Measurements from ENCODE around the gene CLIP2.
"Not testable (repeated sequence)": the region's sequence is repeated elsewhere in the genome, so short reads cannot be mapped to it uniquely, and the experiment has no call there.

Gene CLIP2

DNA sequence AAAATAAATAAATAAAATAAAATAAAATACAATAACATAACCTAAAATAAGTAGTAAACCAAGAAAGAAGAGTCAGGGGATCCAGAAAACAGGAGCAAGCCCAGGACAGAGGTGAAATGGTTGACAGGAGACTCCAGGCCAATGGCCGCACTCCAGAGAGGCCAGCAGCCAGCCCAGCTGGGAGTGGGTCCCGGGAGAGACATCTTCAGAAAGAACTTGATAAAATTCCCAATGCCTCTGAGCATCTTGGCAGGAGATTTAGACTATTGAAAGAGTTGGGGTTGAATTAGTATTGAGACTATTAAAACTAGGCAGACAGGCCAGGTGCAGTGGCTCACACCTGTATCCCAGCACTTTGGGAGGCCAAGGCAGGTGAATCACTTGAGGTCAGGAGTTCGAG lies 62.6 kb downstream of the CLIP2 start:
- Histone ChIP-seq H3K36me3 (replicated peaks; ENCODE audit: insufficient read depth, low read length) (no peaks in the 10 kb centered on the region), H3K9ac (ENCODE audit: low read length) (no peak overlapping the region), H2AFZ (ENCODE audit: low read length) (no peak overlapping the region), H3K4me1 (ENCODE audit: low read length) (no peaks in the 10 kb centered on the region), H3K4me2 (ENCODE audit: low read depth, low read length) (no peak overlapping the region), H3K27me3 (replicated peaks; ENCODE audit: insufficient read depth, low read length) (no peaks in the 10 kb centered on the region), H3F3A (ENCODE audit: insufficient read depth, low read length) (no peaks in the 10 kb centered on the region), H3K4me3 (ENCODE audit: low read length) (no peak overlapping the region), H3K27ac (ENCODE audit: low read length) (no peak overlapping the region), H3K79me2 (ENCODE audit: low read length) (no peaks in the 10 kb centered on the region), H3K9me2 (replicated peaks; ENCODE audit: insufficient read depth, low read length) (no peaks in the 10 kb centered on the region), H3K9me3 (replicated peaks; ENCODE audit: insufficient read depth, low read length) (no peaks in the 10 kb centered on the region), H4K20me1 (ENCODE audit: insufficient read depth, low read length) (no peaks in the 10 kb centered on the region)
- no peak for TF ChIP-seq EZH2 (optimal IDR thresholded peaks at IDR 0.05; ENCODE audit: low read depth, low read length)
- no peak for TF ChIP-seq CTCF (IDR thresholded peaks at IDR 0.05; ENCODE audit: low read length)
- no peak for TF ChIP-seq EZH2phosphoT487 (IDR thresholded peaks at IDR 0.05; ENCODE audit: low read length)
- no peak for DNase-seq

GRCh38 chr7:74352551-74353138 lies 63.4 kb downstream of the CLIP2 start:
- H3K4me1 ChIP-seq (ENCODE audit: low read length); H3K9me3 ChIP-seq (replicated peaks; ENCODE audit: insufficient read depth, low read length); H3F3A ChIP-seq (ENCODE audit: insufficient read depth, low read length); H3K36me3 ChIP-seq (replicated peaks; ENCODE audit: insufficient read depth, low read length); DNase-seq; H3K79me2 ChIP-seq (ENCODE audit: low read length); H3K27me3 ChIP-seq (replicated peaks; ENCODE audit: insufficient read depth, low read length); H3K27ac ChIP-seq (ENCODE audit: low read length); H3K9ac ChIP-seq (ENCODE audit: low read length); H3K4me2 ChIP-seq (ENCODE audit: low read depth, low read length); H3K9me2 ChIP-seq (replicated peaks; ENCODE audit: insufficient read depth, low read length); H3K4me3 ChIP-seq (ENCODE audit: low read length); H2AFZ ChIP-seq (ENCODE audit: low read length); H4K20me1 ChIP-seq (ENCODE audit: insufficient read depth, low read length): not testable (repeated sequence)

GRCh38 chr7:74354009-74354408 lies 64.8 kb downstream of the CLIP2 start:
- Histone ChIP-seq H3K79me2 (ENCODE audit: low read length) (no peaks in the 10 kb centered on the region), H3K27me3 (replicated peaks; ENCODE audit: insufficient read depth, low read length) (no peaks in the 10 kb centered on the region), H3K36me3 (replicated peaks; ENCODE audit: insufficient read depth, low read length) (no peaks in the 10 kb centered on the region), H2AFZ (ENCODE audit: low read length) (no peak overlapping the region), H4K20me1 (ENCODE audit: insufficient read depth, low read length) (no peaks in the 10 kb centered on the region), H3K4me2 (ENCODE audit: low read depth, low read length) (no peak overlapping the region), H3K4me1 (ENCODE audit: low read length) (no peaks in the 10 kb centered on the region), H3K9me3 (replicated peaks; ENCODE audit: insufficient read depth, low read length) (no peaks in the 10 kb centered on the region), H3K4me3 (ENCODE audit: low read length) (no peak overlapping the region), H3F3A (ENCODE audit: insufficient read depth, low read length) (no peaks in the 10 kb centered on the region), H3K27ac (ENCODE audit: low read length) (no peak overlapping the region), H3K9ac (ENCODE audit: low read length) (no peak overlapping the region), H3K9me2 (replicated peaks; ENCODE audit: insufficient read depth, low read length) (no peaks in the 10 kb centered on the region)
- TF ChIP-seq EZH2phosphoT487 (IDR thresholded peaks at IDR 0.05; ENCODE audit: low read length), result no peak
- TF ChIP-seq CTCF (IDR thresholded peaks at IDR 0.05; ENCODE audit: low read length), result no peak
- no peak for TF ChIP-seq EZH2 (optimal IDR thresholded peaks at IDR 0.05; ENCODE audit: low read depth, low read length)
- no peak for DNase-seq

DNA sequence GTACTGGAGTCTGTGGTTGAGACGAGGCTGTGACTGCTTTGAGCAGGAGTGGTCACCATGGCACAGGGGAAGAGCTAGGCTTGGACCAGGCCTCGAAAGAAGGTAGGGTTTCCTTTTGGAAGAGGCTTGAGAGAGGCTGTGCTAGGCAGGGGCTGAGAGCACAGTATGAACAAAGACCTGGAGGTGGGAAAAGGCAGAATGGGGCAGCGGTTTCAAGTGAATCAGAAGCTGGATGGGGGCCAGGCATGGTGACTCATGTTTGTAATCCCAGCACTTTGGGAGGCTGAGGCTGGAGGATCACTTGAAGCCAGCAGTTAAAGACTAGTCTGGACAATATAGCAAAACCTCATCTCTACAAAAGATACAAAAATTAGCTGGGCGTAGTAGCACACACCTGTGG lies 65.9 kb downstream of the CLIP2 start:
- no peaks in the 10 kb centered on the region for H3F3A ChIP-seq (ENCODE audit: insufficient read depth, low read length)
- H3K36me3 ChIP-seq (replicated peaks; ENCODE audit: insufficient read depth, low read length), result no peaks in the 10 kb centered on the region
- H4K20me1 ChIP-seq (ENCODE audit: insufficient read depth, low read length), result no peaks in the 10 kb centered on the region
- H2AFZ ChIP-seq (ENCODE audit: low read length), result no peak overlapping the region
- H3K4me1 ChIP-seq (ENCODE audit: low read length), result no peaks in the 10 kb centered on the region
- no peak for TF ChIP-seq CTCF (IDR thresholded peaks at IDR 0.05; ENCODE audit: low read length)
- no peak for TF ChIP-seq EZH2phosphoT487 (IDR thresholded peaks at IDR 0.05; ENCODE audit: low read length)
- no peak for TF ChIP-seq EZH2 (optimal IDR thresholded peaks at IDR 0.05; ENCODE audit: low read depth, low read length)
- no peak overlapping the region for H3K4me3 ChIP-seq (ENCODE audit: low read length)
- no peak for DNase-seq
- no peaks in the 10 kb centered on the region for H3K27me3 ChIP-seq (replicated peaks; ENCODE audit: insufficient read depth, low read length)
- no peak overlapping the region for H3K9ac ChIP-seq (ENCODE audit: low read length)
- H3K79me2 ChIP-seq (ENCODE audit: low read length), result no peaks in the 10 kb centered on the region
- H3K9me3 ChIP-seq (replicated peaks; ENCODE audit: insufficient read depth, low read length), result no peaks in the 10 kb centered on the region
- no peak overlapping the region for H3K27ac ChIP-seq (ENCODE audit: low read length)
- no peak overlapping the region for H3K4me2 ChIP-seq (ENCODE audit: low read depth, low read length)
- H3K9me2 ChIP-seq (replicated peaks; ENCODE audit: insufficient read depth, low read length), result no peaks in the 10 kb centered on the region

Data from MM.1S (cell line).